Measurements from ENCODE around the gene ZNF618. TPM values are rescaled to one million over a fixed set of nuclear protein-coding genes. Genes with fewer than 3 reads are reported as not detected.
A peak's percentile ranks its signal among the peaks of the same experiment; 100 is the strongest.

ZNF618 gene
- total RNA-seq, 1 experiment from 2014 or later = 3.6 TPM

DNA sequence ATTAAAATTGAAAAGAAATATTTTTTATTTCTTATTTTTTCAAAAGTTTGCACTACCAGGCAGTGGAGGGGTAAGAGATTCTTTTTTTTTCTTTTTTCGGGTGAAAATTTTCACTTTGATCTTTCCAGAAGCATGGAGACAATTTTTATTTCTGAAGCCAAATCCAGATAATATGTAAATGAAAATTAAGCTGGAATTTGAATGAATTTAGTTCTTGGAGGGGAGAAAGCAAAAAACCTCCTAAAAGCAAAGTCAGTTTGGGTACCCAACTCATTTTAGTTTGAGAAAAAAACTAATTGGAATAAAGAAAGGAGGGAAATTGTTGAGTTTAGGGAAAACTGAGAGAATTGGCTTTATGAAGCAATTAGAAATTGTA lies 872 bp downstream of the ZNF618 start:
- no peaks in the 10 kb centered on the region for H3K27me3 ChIP-seq
- H3K36me3 ChIP-seq = no peaks in the 10 kb centered on the region
- DNase-seq = no peak
- H3K4me3 ChIP-seq = peak overlapping the region; percentile 86
- no peaks in the 10 kb centered on the region for H3K9me3 ChIP-seq

- H3K36me3 ChIP-seq = no peaks in the 10 kb centered on the region
- no peaks in the 10 kb centered on the region for H3K9me3 ChIP-seq
Observed at GRCh38 chr9:113879318-113879717, 3.2 kb downstream of the ZNF618 start.

DNA sequence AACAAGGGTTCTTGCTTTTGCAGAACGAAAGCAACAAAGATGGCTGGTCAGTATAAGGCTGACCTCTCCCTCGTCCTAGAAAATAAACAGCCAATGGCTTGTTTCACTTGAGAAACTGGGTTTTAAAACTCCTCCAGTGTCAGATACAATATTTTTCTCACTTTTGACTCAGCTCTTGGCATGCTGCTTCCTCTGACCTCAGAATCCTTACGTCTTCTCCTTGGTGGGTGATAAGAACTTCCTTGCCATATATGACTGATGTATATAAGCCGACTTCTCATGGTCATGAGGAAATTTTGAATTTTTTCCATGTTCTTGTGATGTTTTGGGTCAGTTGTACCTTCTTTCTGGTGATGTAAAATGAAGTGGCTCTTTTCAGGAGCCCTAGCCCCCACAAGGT lies 3.8 kb downstream of the ZNF618 start:
- Histone ChIP-seq H3K27me3 (no peaks in the 10 kb centered on the region), H3K4me3 (no peak overlapping the region), H3K36me3 (no peaks in the 10 kb centered on the region), H3K9me3 (no peaks in the 10 kb centered on the region)
- peak; percentile 57 for DNase-seq

More at GRCh38 chr9:113879318-113879717, 3.2 kb downstream of the ZNF618 start:
- no peaks in the 10 kb centered on the region for H3K27me3 ChIP-seq
- H3K4me3 ChIP-seq = no peak overlapping the region
- DNase-seq = no peak

DNA sequence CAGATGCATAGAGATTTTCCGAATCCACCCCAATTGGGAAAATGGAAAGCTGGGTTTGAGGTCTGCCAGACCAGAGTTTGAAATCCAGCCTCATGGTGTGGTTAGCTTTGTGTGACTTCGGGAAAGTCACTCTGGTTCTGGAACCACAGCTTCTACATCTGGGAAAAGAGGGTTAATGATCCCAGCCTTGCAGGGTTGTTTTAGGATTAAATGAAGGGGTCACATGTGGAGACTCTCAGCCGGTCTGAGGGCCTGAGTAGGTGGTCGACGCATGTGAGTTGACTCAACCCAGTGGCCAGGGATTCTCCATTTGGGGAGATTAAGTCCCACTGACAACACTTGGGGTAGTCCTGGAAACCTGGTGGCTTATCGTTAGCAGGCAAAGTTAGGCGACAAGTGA lies 6.1 kb downstream of the ZNF618 start:
- no peak for DNase-seq
- Histone ChIP-seq H3K9me3 (no peaks in the 10 kb centered on the region), H3K27me3 (no peaks in the 10 kb centered on the region), H3K4me3 (no peak overlapping the region), H3K36me3 (no peaks in the 10 kb centered on the region)

GRCh38 chr9:113882636-113883164 lies 6.6 kb downstream of the ZNF618 start:
- no peaks in the 10 kb centered on the region for H3K9me3 ChIP-seq
- H3K36me3 ChIP-seq = no peaks in the 10 kb centered on the region
- peak; percentile 15 for DNase-seq
- H3K4me3 ChIP-seq = no peak overlapping the region
- no peaks in the 10 kb centered on the region for H3K27me3 ChIP-seq

DNA sequence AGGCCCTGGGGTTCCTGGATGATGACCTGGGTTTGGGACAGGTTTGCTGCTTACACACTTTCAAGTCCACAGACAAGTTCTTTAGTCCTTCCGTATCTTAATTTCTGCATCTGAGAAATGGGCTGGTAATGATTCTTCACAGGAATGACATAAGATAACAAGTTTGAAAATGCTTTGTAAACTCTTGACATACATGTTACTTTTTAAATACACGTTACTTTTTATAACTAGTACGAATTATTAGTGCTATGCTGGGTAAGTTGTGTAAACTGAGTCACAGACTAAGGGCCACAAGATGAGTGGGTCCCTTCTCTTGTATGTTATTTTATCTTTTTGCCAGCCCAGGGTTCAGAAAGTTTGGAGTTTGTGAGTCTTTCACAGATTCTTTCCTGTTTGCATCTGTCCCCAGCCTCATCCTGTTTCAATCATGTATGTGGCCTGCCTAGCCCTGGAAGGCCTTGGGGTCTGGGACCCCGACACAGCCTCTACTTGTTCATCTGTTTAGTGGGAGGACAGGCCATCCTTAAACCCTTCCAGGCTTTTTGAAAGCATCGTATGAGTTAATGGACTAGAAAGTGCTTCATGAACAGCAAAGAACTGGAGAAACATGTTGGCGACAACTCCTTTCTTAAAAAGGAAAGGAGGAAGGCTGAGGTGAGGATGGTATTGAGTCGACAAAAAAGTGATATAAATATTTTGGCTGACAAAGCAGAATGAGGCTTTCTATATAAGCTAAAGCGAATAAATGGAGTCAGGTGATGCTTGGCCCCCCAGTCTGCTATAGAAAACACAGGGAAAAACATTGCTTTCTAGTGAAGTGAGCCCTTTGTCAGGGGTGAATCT lies 9.3 kb downstream of the ZNF618 start:
- DNase-seq = no peak
- H3K9me3 ChIP-seq = peaks cover 3% of the 10 kb centered on the region; the same call in 1 of the 2 replicates
- H3K36me3 ChIP-seq = no peaks in the 10 kb centered on the region
- no peak overlapping the region for H3K4me3 ChIP-seq
- H3K27me3 ChIP-seq = no peaks in the 10 kb centered on the region

- Histone ChIP-seq H3K27me3 (no peaks in the 10 kb centered on the region), H3K4me3 (no peak overlapping the region), H3K36me3 (no peaks in the 10 kb centered on the region), H3K9me3 (peaks cover 3% of the 10 kb centered on the region)
- peak; percentile 24 for DNase-seq
Observed at GRCh38 chr9:113886026-113886369, 9.9 kb downstream of the ZNF618 start.

- DNase-seq = no peak
- no peak overlapping the region for H3K4me3 ChIP-seq
- H3K9me3 ChIP-seq = peaks cover 3% of the 10 kb centered on the region
- H3K27me3 ChIP-seq = no peaks in the 10 kb centered on the region
- 0 out of 2 replicates have a peak, but pooled peaks cover 4% of the 10 kb centered on the region for H3K36me3 ChIP-seq
Observed at GRCh38 chr9:113886466-113886865, 10.4 kb downstream of the ZNF618 start.

GRCh38 chr9:113886933-113887332 lies 10.8 kb downstream of the ZNF618 start:
- Histone ChIP-seq H3K27me3 (no peaks in the 10 kb centered on the region), H3K9me3 (peaks cover 3% of the 10 kb centered on the region), H3K4me3 (no peak overlapping the region), H3K36me3 (0 out of 2 replicates have a peak, but pooled peaks cover 7% of the 10 kb centered on the region)
- no peak for DNase-seq

DNA sequence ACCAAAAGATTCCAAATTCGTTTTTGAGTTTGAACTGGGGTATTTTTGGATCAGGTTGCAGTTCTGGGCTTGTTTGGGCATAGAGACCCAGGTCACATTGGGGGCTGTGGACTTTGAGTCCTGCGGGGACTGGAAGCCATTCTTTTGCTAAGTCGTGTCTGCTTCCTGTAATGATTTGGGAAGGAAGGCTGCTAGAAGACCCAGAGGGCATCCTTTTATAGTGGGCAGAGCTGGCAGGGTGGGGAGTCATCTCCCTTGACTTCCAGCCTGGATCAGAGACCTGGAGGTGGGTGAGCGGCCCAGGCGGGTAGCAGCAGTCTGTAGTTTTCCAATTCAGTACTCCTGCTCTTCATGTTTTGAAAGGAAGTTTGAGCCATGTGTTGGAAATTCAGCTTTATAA lies 11.3 kb downstream of the ZNF618 start:
- Histone ChIP-seq H3K27me3 (no peaks in the 10 kb centered on the region), H3K36me3 (0 out of 2 replicates have a peak, but pooled peaks cover 7% of the 10 kb centered on the region), H3K4me3 (no peak overlapping the region), H3K9me3 (peaks cover 3% of the 10 kb centered on the region)
- DNase-seq = no peak

DNA sequence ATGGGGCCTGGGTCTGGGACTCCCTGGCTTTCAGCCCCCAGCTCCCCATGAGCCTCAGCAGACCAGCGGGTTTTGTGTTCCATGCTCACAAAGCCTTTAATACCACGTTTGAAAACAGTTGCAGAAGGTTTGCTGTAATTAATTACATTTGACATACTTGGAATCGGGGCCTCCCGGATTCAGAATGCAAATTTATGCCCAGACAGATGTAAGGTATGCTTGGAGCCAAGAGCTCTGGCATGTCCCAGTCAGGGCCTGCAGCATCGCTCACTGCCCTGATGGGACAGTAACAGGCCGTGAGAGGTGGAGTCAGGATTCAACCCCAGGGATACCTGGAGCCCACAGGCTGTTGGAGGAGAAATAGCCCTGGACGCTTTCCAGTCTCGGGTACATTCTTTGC lies 12.2 kb downstream of the ZNF618 start:
- Histone ChIP-seq H3K9me3 (peaks cover 3% of the 10 kb centered on the region), H3K4me3 (no peak overlapping the region), H3K36me3 (0 out of 2 replicates have a peak, but pooled peaks cover 7% of the 10 kb centered on the region), H3K27me3 (no peaks in the 10 kb centered on the region)
- no peak for DNase-seq

- no peak overlapping the region for H3K4me3 ChIP-seq
- H3K9me3 ChIP-seq = peaks cover 3% of the 10 kb centered on the region
- DNase-seq = no peak
- H3K27me3 ChIP-seq = no peaks in the 10 kb centered on the region
- H3K36me3 ChIP-seq = 0 out of 2 replicates have a peak, but pooled peaks cover 7% of the 10 kb centered on the region
Observed at GRCh38 chr9:113888976-113889375, 12.9 kb downstream of the ZNF618 start.

- H3K4me3 ChIP-seq = no peak overlapping the region
- H3K9me3 ChIP-seq = peaks cover 5% of the 10 kb centered on the region
- 0 out of 2 replicates have a peak, but pooled peaks cover 7% of the 10 kb centered on the region for H3K36me3 ChIP-seq
- DNase-seq = no peak
- no peaks in the 10 kb centered on the region for H3K27me3 ChIP-seq
Observed at GRCh38 chr9:113890704-113891103, 14.6 kb downstream of the ZNF618 start.

DNA sequence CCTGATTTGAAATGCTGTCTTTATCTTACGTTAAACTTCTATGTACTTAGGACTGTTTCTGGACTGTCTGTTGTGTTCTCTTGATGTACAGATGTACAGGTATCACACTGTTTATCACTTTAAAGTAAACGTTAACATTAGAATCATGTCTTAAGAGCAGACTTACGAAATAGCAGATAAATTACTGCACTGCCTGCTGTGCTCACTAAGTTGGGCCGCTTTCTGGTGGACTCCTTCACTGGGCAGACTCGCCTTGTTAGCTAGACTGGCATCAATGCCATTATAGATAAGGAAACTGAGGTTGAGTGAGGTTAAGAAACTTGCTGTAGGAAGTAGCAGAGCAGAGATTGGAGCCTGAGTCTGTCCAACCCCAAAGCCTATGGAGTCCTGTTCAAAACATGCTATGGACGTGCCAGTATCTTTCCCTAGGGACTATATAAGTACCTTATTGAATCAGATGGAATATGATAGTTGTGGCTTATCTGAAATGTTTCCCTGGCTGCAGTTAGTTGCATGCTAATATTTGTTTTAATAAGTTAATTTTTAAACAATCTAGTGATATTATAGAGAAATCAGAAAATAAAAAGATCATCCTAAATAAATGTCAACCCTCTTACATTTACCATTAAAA lies 16.9 kb downstream of the ZNF618 start:
- Histone ChIP-seq H3K27me3 (no peaks in the 10 kb centered on the region), H3K36me3 (0 out of 2 replicates have a peak, but pooled peaks cover 7% of the 10 kb centered on the region), H3K9me3 (peaks cover 5% of the 10 kb centered on the region), H3K4me3 (no peak overlapping the region)
- DNase-seq = no peak

DNA sequence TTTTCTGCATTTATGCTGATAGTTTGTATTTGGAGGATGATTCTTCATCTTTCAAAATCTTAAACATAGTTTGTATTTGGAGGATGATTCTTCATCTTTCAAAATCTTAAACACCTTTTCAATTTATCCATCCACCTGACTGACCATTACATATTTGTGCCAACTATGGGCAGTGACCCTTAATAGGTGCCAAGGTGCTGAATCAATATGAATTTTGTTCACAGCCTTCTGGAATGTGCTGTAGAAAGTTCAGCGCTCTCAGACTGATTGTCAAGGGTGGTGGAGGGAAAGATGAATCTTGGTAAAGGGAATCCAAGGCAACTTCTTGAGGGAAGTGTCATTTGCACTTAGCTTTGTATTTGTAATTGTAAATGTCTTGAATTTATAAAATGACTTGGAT lies 18.1 kb downstream of the ZNF618 start:
- Histone ChIP-seq H3K27me3 (no peaks in the 10 kb centered on the region), H3K9me3 (peaks cover 5% of the 10 kb centered on the region), H3K36me3 (0 out of 2 replicates have a peak, but pooled peaks cover 7% of the 10 kb centered on the region), H3K4me3 (no peak overlapping the region)
- DNase-seq = no peak

- Histone ChIP-seq H3K4me3 (no peak overlapping the region), H3K36me3 (0 out of 2 replicates have a peak, but pooled peaks cover 7% of the 10 kb centered on the region), H3K27me3 (no peaks in the 10 kb centered on the region), H3K9me3 (peaks cover 2% of the 10 kb centered on the region)
- no peak for DNase-seq
Observed at GRCh38 chr9:113895526-113895925, 19.4 kb downstream of the ZNF618 start.

DNA sequence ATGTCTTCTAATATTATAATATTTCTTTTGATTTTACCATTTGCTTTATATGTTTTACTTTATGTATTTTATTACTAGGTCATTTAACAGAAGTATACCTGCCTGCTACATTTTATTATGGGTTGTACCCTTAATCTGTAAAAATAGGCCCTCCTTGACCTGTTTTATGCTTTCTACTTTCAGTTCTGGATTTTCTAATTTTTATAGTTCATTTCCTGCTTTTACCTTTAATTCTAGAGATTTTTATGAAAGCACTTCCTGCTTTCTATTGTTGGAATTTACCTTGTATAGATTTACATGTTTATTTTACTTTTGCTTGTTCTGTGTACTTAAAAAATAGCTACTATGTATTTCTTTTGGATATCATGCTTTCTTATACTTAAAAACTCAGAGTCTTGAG lies 20.6 kb downstream of the ZNF618 start:
- no peak for DNase-seq
- no peaks in the 10 kb centered on the region for H3K27me3 ChIP-seq
- H3K9me3 ChIP-seq = peaks cover 2% of the 10 kb centered on the region
- no peak overlapping the region for H3K4me3 ChIP-seq
- 0 out of 2 replicates have a peak, but pooled peaks cover under 1% of the 10 kb centered on the region for H3K36me3 ChIP-seq
